H1 (cell line): ENCODE measurements around the gene NBPF3. TPM values are rescaled to one million over a fixed set of nuclear protein-coding genes. Genes with fewer than 3 reads are reported as not detected.

Experiments used
- CTCF ChIA-PET: fragments of 300-600 bp; sonication (Branson Sonifier 250); formaldehyde crosslinking; loops from one replicate; lab custom pipeline; 2021; ENCODE audit not compliant: partially characterized antibody; lab: Charles Lee
- POLR2A ChIA-PET: fragments of 300-600 bp; sonication (Branson Sonifier 250); formaldehyde crosslinking; loops from one replicate; lab custom pipeline; 2021; ENCODE audit warnings: inconsistent platforms; ENCODE audit not compliant: partially characterized antibody; lab: Charles Lee
- DNase-seq, 2 experiments: peaks; one replicate each; pipeline versions ENCODE4 v3.0.0 to v3.0.0-alpha.2; 2010 to 2022; ENCODE audit warnings: low spot score in 2 of 2, low read depth in 1 of 2, mixed read lengths in 1 of 2
- FAIRE-seq: peaks from 2 replicates; lab custom pipeline; 2011; peaks lifted over from hg19 to GRCh38; lab: Jason Lieb, UNC
- H2AFZ ChIP-seq: 2 replicates; pipeline ENCODE4 v1.8.1; 2012; ENCODE audit warnings: low read length, inconsistent platforms
- H2AK5ac ChIP-seq: 2 replicates; pipeline ENCODE4 v1.6.1; 2013; ENCODE audit warnings: low read depth, low read length
- H2BK120ac ChIP-seq: replicated peaks from 2 replicates; pipeline ENCODE3; 2013; ENCODE audit warnings: low read depth, low read length, inconsistent platforms
- H2BK12ac ChIP-seq: 2 replicates; pipeline ENCODE4 v1.6.1; 2013; ENCODE audit warnings: low read depth, low read length
- H2BK15ac ChIP-seq: 2 replicates; pipeline ENCODE4 v1.6.1; 2013; ENCODE audit warnings: low read length
- H2BK20ac ChIP-seq: 2 replicates; pipeline ENCODE4 v1.6.1; 2013; ENCODE audit warnings: low read length
- H2BK5ac ChIP-seq: 2 replicates; pipeline ENCODE4 v1.6.1; 2013; ENCODE audit warnings: low read depth, low read length
- H3K14ac ChIP-seq: 2 replicates; pipeline ENCODE4 v1.6.1; 2013; ENCODE audit warnings: inconsistent platforms; ENCODE audit not compliant: insufficient read length
- H3K18ac ChIP-seq: 2 replicates; pipeline ENCODE4 v1.6.1; 2013; ENCODE audit warnings: low read length; ENCODE audit errors: extremely low read depth
- H3K23ac ChIP-seq: 2 replicates; pipeline ENCODE4 v1.6.1; 2013; ENCODE audit warnings: inconsistent platforms; ENCODE audit not compliant: insufficient read length
- H3K23me2 ChIP-seq: 2 replicates; pipeline ENCODE4 v1.6.1; 2013; ENCODE audit warnings: low read depth, low read length
- H3K27ac ChIP-seq: 2 replicates; pipeline ENCODE4 v1.6.1; 2011; ENCODE audit warnings: low read depth, low read length, inconsistent platforms
- H3K27me3 ChIP-seq, 4 experiments: replicated peaks in 1 of 4; 1 replicate in 1 of 4; 2 replicates in 3 of 4; pipeline versions ENCODE4 v1.6.1 to v1.8.1; 2011 to 2013; ENCODE audit warnings: low read length in 3 of 4, mild to moderate bottlenecking in 3 of 4, inconsistent platforms in 2 of 4, mixed read lengths in 2 of 4, moderate library complexity in 1 of 4; ENCODE audit not compliant: control insufficient read depth in 3 of 4, insufficient read depth in 3 of 4; ENCODE audit errors: extremely low read depth in 1 of 4
- H3K36me3 ChIP-seq, 4 experiments: 2 replicates each; pipeline versions ENCODE4 v1.6.1 to v1.8.1; 2011 to 2013; ENCODE audit warnings: mild to moderate bottlenecking in 4 of 4, low read length in 3 of 4, moderate library complexity in 2 of 4, control low read depth in 1 of 4, inconsistent platforms in 1 of 4; ENCODE audit not compliant: insufficient read depth in 4 of 4, control insufficient read depth in 2 of 4
- H3K4ac ChIP-seq: replicated peaks from 2 replicates; pipeline ENCODE3; 2013; ENCODE audit warnings: low read length, low read depth, mixed read lengths, inconsistent platforms; ENCODE audit not compliant: insufficient read length
- H3K4me1 ChIP-seq, 4 experiments: replicated peaks in 1 of 4; 1 replicate in 1 of 4; 2 replicates in 3 of 4; pipeline versions ENCODE4 v1.6.1 to v1.8.1; 2011 to 2013; ENCODE audit warnings: low read length in 3 of 4, inconsistent platforms in 2 of 4, mixed read lengths in 1 of 4; ENCODE audit not compliant: insufficient read depth in 4 of 4, control insufficient read depth in 3 of 4
- H3K4me2 ChIP-seq, 2 experiments: 2 replicates each; pipeline versions ENCODE4 v1.6.1 to v1.8.1; 2011 to 2013; ENCODE audit warnings: low read depth in 2 of 2, low read length in 2 of 2, control low read depth in 1 of 2, inconsistent platforms in 1 of 2, mild to moderate bottlenecking in 1 of 2; ENCODE audit not compliant: insufficient read depth in 1 of 2
- H3K4me3 ChIP-seq, 4 experiments: fragments of 200-600, 300-600 bp in 1 of 4; sonication (generic), shearing (Covaris generic), sonication (Bioruptor Twin) in 1 of 4; 2 replicates each; pipeline versions ENCODE4 v1.5.1 to v1.8.1; 2011 to 2016; ENCODE audit warnings: low read length in 4 of 4, low read depth in 3 of 4, control low read depth in 2 of 4, inconsistent platforms in 2 of 4, mild to moderate bottlenecking in 2 of 4, mixed read lengths in 1 of 4, moderate library complexity in 1 of 4; ENCODE audit not compliant: insufficient read depth in 2 of 4; ENCODE audit errors: extremely low read depth in 1 of 4
- H3K56ac ChIP-seq: replicated peaks from 2 replicates; pipeline ENCODE3; 2013; ENCODE audit warnings: low read depth, mild to moderate bottlenecking, mixed read lengths, low read length, inconsistent platforms; ENCODE audit not compliant: insufficient read length
- H3K79me1 ChIP-seq: 2 replicates; pipeline ENCODE4 v1.6.1; 2013; ENCODE audit warnings: low read depth, low read length, control low read depth
- H3K79me2 ChIP-seq, 2 experiments: 2 replicates each; pipeline versions ENCODE4 v1.6.1 to v1.8.1; 2012 to 2013; ENCODE audit warnings: low read length in 2 of 2, mild to moderate bottlenecking in 2 of 2, inconsistent platforms in 1 of 2; ENCODE audit not compliant: insufficient read depth in 2 of 2, control insufficient read depth in 1 of 2
- H3K9ac ChIP-seq, 4 experiments: replicated peaks in 1 of 4; 1 replicate in 1 of 4; 2 replicates in 3 of 4; pipeline versions ENCODE4 v1.6.1 to v1.8.1; 2011 to 2013; ENCODE audit warnings: low read depth in 3 of 4, low read length in 3 of 4, control low read depth in 2 of 4, mild to moderate bottlenecking in 2 of 4, moderate library complexity in 2 of 4, inconsistent platforms in 1 of 4; ENCODE audit errors: extremely low read depth in 1 of 4
- H3K9me3 ChIP-seq, 2 experiments: 2 replicates each; pipeline versions ENCODE4 v1.6.1 to v1.8.1; 2012 to 2013; ENCODE audit warnings: mild to moderate bottlenecking in 2 of 2, moderate library complexity in 2 of 2, control low read depth in 1 of 2, inconsistent platforms in 1 of 2, low read depth in 1 of 2, low read length in 1 of 2, mixed read lengths in 1 of 2; ENCODE audit not compliant: insufficient read depth in 2 of 2
- H4K20me1 ChIP-seq, 2 experiments: replicated peaks in 1 of 2; 2 replicates each; pipeline versions ENCODE3 to v1.8.1; 2011 to 2013; ENCODE audit warnings: inconsistent platforms in 2 of 2, low read length in 2 of 2, mild to moderate bottlenecking in 1 of 2; ENCODE audit not compliant: insufficient read depth in 2 of 2, control insufficient read depth in 1 of 2
- H4K5ac ChIP-seq: 2 replicates; pipeline ENCODE4 v1.6.1; 2013; ENCODE audit warnings: low read length, low read depth, mixed read lengths, inconsistent platforms; ENCODE audit not compliant: insufficient read length
- H4K8ac ChIP-seq: 2 replicates; pipeline ENCODE4 v1.8.0; 2013; ENCODE audit warnings: mild to moderate bottlenecking, moderate library complexity, low read length, inconsistent platforms; ENCODE audit not compliant: insufficient read depth; ENCODE audit errors: extremely low read depth
- H4K91ac ChIP-seq: replicated peaks from 2 replicates; pipeline ENCODE3; 2013; ENCODE audit warnings: low read length, mixed read lengths, inconsistent platforms; ENCODE audit not compliant: insufficient read length
- CBX5 ChIP-seq: fragments of 300-800, 300-1000 bp; sonication (generic); IDR thresholded peaks from 2 replicates; pipeline ENCODE4 v1.7.1; 2016; ENCODE audit warnings: antibody characterized with exemption, low read length, low read depth
- CEBPB ChIP-seq: IDR thresholded peaks from 2 replicates; pipeline ENCODE4 v1.6.1; 2012; ENCODE audit warnings: low read depth, low read length
- CHD1 ChIP-seq: IDR thresholded peaks from 2 replicates; pipeline ENCODE4 v1.6.1; 2012; ENCODE audit warnings: low read depth, low read length, improper control_type of control experiment
- CTBP2 ChIP-seq: IDR thresholded peaks from 2 replicates; pipeline ENCODE4 v1.7.0; 2011; ENCODE audit warnings: borderline replicate concordance, mild to moderate bottlenecking, moderate library complexity, mixed read lengths, low read length; ENCODE audit not compliant: insufficient read depth, insufficient read length
- EP300 ChIP-seq, 2 experiments: IDR thresholded peaks; 1 replicate in 1 of 2; 2 replicates in 1 of 2; pipeline ENCODE4 v1.6.1; 2011 to 2012; ENCODE audit warnings: low read depth in 2 of 2, low read length in 2 of 2, mild to moderate bottlenecking in 2 of 2, borderline replicate concordance in 1 of 2, inconsistent platforms in 1 of 2, moderate library complexity in 1 of 2
- EZH2 ChIP-seq: fragments of 200-600 bp; sonication (generic); IDR thresholded peaks from 2 replicates; pipeline ENCODE4 v1.7.1; 2012; ENCODE audit warnings: low read depth, mild to moderate bottlenecking, moderate library complexity, low read length, inconsistent platforms; ENCODE audit not compliant: severe bottlenecking
- JUN ChIP-seq: IDR thresholded peaks from 2 replicates; pipeline ENCODE4 v1.6.1; 2011; ENCODE audit warnings: low read depth, mild to moderate bottlenecking, improper control_type of control experiment, low read length
- JUND ChIP-seq: IDR thresholded peaks from 2 replicates; pipeline ENCODE4 v1.6.1; 2011; ENCODE audit warnings: mild to moderate bottlenecking, improper control_type of control experiment, low read length
- KDM4A ChIP-seq: IDR thresholded peaks from one replicate; pipeline ENCODE4 v1.7.1; 2012; ENCODE audit warnings: low read depth, mild to moderate bottlenecking, moderate library complexity, low read length, inconsistent platforms; ENCODE audit not compliant: severe bottlenecking
- MAFK ChIP-seq: IDR thresholded peaks from 2 replicates; pipeline ENCODE4 v1.6.1; 2012; ENCODE audit warnings: low read depth, mild to moderate bottlenecking, improper control_type of control experiment, low read length
- NRF1 ChIP-seq: IDR thresholded peaks from 2 replicates; pipeline ENCODE4 v1.6.1; 2011; ENCODE audit warnings: mild to moderate bottlenecking, low read depth, low read length, improper control_type of control experiment
- PHF8 ChIP-seq: fragments of 200-600 bp; sonication (generic); conservative IDR thresholded peaks from 2 replicates; pipeline ENCODE4 v1.7.1; 2012; ENCODE audit warnings: low read depth, mild to moderate bottlenecking, inconsistent platforms, low read length, moderate library complexity
- WGBS, 2 experiments: shearing (Covaris generic) in 1 of 2; methylation state at CpG; one replicate each; pipeline versions ENCODE4 v1.1.6 to v1.1.7; 2013 to 2015; ENCODE audit warnings: low lambda C conversion rate in 2 of 2, mixed read lengths in 2 of 2, inconsistent platforms in 1 of 2, low coverage in 1 of 2, missing lambda C conversion rate in 1 of 2; ENCODE audit not compliant: insufficient replicate concordance in 2 of 2, insufficient coverage in 1 of 2, insufficient read length in 1 of 2; ENCODE audit errors: extremely low coverage in 1 of 2, missing lambda C conversion rate in 1 of 2; 5-methylcytosine and 5-hydroxymethylcytosine counted together
- polyA plus RNA-seq, 7 experiments: library from polyadenylated mRNA; depleted of rRNA in 3 of 7; stranded (reverse) in 5 of 7; unstranded in 2 of 7; fragments of >200 nt in 5 of 7; fragments of 200-250 nt in 2 of 7; gene quantifications; 1 replicate in 5 of 7; 2 replicates in 1 of 7; 4 replicates in 1 of 7; pipeline versions ENCODE4 v1.2.1 to v1.2.3, GENCODE V29; 2011 to 2013; ENCODE audit warnings: missing spikeins in 2 of 7, mixed read lengths in 2 of 7
- total RNA-seq: library from RNA; stranded (reverse); fragmentation: NEBNext Ultra II Directional; extraction: Animal tissue kit (Norgen Biotek cat#: 25700); gene quantifications from 2 replicates; pipeline ENCODE4 v1.2.1, GENCODE V29; 2021

Gene NBPF3
- total and polyA plus RNA-seq, 2 of the 8 experiments (the other 6 are each of a cell fraction or from before 2014, with no cell fraction given): 3.8 to 4.3 TPM

- Histone ChIP-seq H3K18ac (no peak overlapping the region), H2BK12ac (no peak overlapping the region), H3K23me2 (no peaks in the 10 kb centered on the region; the same call in 1 of the 2 replicates), H3K56ac (no peak overlapping the region), H2BK120ac (no peak overlapping the region), H2BK15ac (no peak overlapping the region), H3K36me3 (0 out of 8 replicates have a peak, but pooled peaks cover 0 to 2% (median 0%) of the 10 kb centered on the region in 4 experiments), H4K5ac (no peak overlapping the region), H3K9ac (no peak overlapping the region), H4K8ac (no peak overlapping the region), H4K20me1 (no peaks in the 10 kb centered on the region), H3K14ac (no peak overlapping the region), H2AK5ac (no peak overlapping the region), H3K27me3 (no peaks in the 10 kb centered on the region), H4K91ac (no peak overlapping the region), H2BK5ac (no peak overlapping the region), H3K4ac (no peak overlapping the region), H2BK20ac (no peak overlapping the region), H3K23ac (no peak overlapping the region), H3K4me3 (no peak overlapping the region), H3K4me2 (no peak overlapping the region), H3K79me2 (no peaks in the 10 kb centered on the region), H2AFZ (no peak overlapping the region), H3K4me1 (no peaks in the 10 kb centered on the region), H3K9me3 (no peaks in the 10 kb centered on the region), H3K79me1 (no peaks in the 10 kb centered on the region), H3K27ac (no peak overlapping the region)
- CTCF ChIA-PET: no interaction called here
- POLR2A ChIA-PET: no interaction called here
- DNase-seq (no peak), FAIRE-seq (no peak)
- 83% methylated on average over 5 of the region's 5 CpGs; no CpG with 5 or more reads in 1 of the 2 experiments for WGBS, 2 experiments
- TF ChIP-seq JUND (no peak), EP300 (IDR thresholded peaks at IDR 0.05; ENCODE audit: borderline replicate concordance in 1 of 2, low read depth in 2 of 2, low read length in 2 of 2) (no peak), CBX5 (no peak), CTBP2 (no peak), JUN (no peak), EZH2 (no peak), CHD1 (no peak), NRF1 (no peak), MAFK (no peak), KDM4A (no peak), CEBPB (no peak), PHF8 (no peak)
These were observed 7.4 kb downstream of the NBPF3 start for GRCh38 chr1:21447311-21447710.
